Vagina (tissue), 2 donors: ENCODE measurements around the gene STAB2. TPM values are rescaled to one million over a fixed set of nuclear protein-coding genes. Genes with fewer than 3 reads are reported as not detected.

Experiments used
- DNase-seq, 2 donors: peaks; one replicate each; pipeline ENCODE4 v3.0.0-alpha.2; 2017; ENCODE audit errors: extremely low spot score in 2 of 2
- H3K27ac ChIP-seq: fragments of 200-600 bp; sonication (generic); one replicate; pipeline ENCODE4 v1.5.1; 2019
- H3K27me3 ChIP-seq: fragments of 200-600 bp; sonication (generic); one replicate; pipeline ENCODE4 v1.5.1; 2019
- H3K36me3 ChIP-seq, 2 donors: fragments of 200-600 bp; sonication (generic); one replicate each; pipeline ENCODE4 v1.5.1; 2017 to 2019
- H3K4me1 ChIP-seq: fragments of 200-600 bp; sonication (generic); one replicate; pipeline ENCODE4 v1.5.1; 2019
- H3K4me3 ChIP-seq, 2 donors: fragments of 200-600 bp; sonication (generic); 1 replicate in 1 of 2; 2 replicates in 1 of 2; pipeline ENCODE4 v1.5.1; 2016 to 2019
- H3K9me3 ChIP-seq: fragments of 200-600 bp; sonication (generic); one replicate; pipeline ENCODE4 v1.5.1; 2019
- CTCF ChIP-seq, 3 experiments: fragments of 450-650 bp in 2 of 3; fragments of 200-600 bp in 1 of 3; sonication (generic) in 1 of 3; IDR thresholded peaks; one replicate each; pipeline ENCODE4 v1.5.1; 2017 to 2019; ENCODE audit warnings: antibody characterized with exemption in 3 of 3, mild to moderate bottlenecking in 2 of 3, moderate library complexity in 2 of 3
- POLR2A ChIP-seq, 2 donors: fragments of 450-650 bp; IDR thresholded peaks; one replicate each; pipeline ENCODE4 v1.6.1; 2017; ENCODE audit warnings: antibody characterized with exemption in 2 of 2, mild to moderate bottlenecking in 2 of 2, moderate library complexity in 2 of 2
- POLR2AphosphoS5 ChIP-seq, 2 donors: sonication (generic); formaldehyde crosslinking; IDR thresholded peaks; one replicate each; pipeline ENCODE4 v1.9.0; 2017; ENCODE audit warnings: antibody characterized with exemption in 2 of 2, mild to moderate bottlenecking in 2 of 2, low read depth in 1 of 2; ENCODE audit not compliant: insufficient read depth in 1 of 2
- intact Hi-C: fragments of 100-400 bp; cut with DNase I; formaldehyde crosslinking; loops from one replicate; pipeline ENCODE4 v1.15.1; 2023
- total RNA-seq: library from RNA; depleted of rRNA; stranded (reverse); fragments of >200 nt; gene quantifications from one replicate; pipeline ENCODE4 v1.2.3, GENCODE V29; 2016

STAB2 gene
- total RNA-seq, 1 donor from 2014 or later, result 0.25 TPM

GRCh38 chr12:103765322-103765721 lies 178.2 kb downstream of the STAB2 start:
- Histone ChIP-seq H3K27me3 (no peaks in the 10 kb centered on the region), H3K36me3 (peaks cover 0 to 21% of the 10 kb centered on the region in 2 donors), H3K27ac (no peak overlapping the region), H3K4me1 (no peaks in the 10 kb centered on the region), H3K4me3 (no peak overlapping the region), H3K9me3 (no peaks in the 10 kb centered on the region)
- intact Hi-C loops, result no loop called here
- no peak for TF ChIP-seq CTCF (IDR thresholded peaks at IDR 0.05)
- DNase-seq, result no peak

- no peak overlapping the region for H3K4me3 ChIP-seq
- H3K4me1 ChIP-seq, result no peaks in the 10 kb centered on the region
- intact Hi-C loops, result no loop called here
- no peak for DNase-seq
- H3K27me3 ChIP-seq, result no peaks in the 10 kb centered on the region
- no peak for TF ChIP-seq CTCF (IDR thresholded peaks at IDR 0.05)
- no peak for TF ChIP-seq POLR2AphosphoS5 (IDR thresholded peaks at IDR 0.05; ENCODE audit: insufficient read depth in 1 of 2, low read depth in 1 of 2)
- TF ChIP-seq POLR2A (IDR thresholded peaks at IDR 0.05), result no peak
- H3K36me3 ChIP-seq, result peaks cover 0 to 25% of the 10 kb centered on the region in 2 donors
- H3K9me3 ChIP-seq, result no peaks in the 10 kb centered on the region
- H3K27ac ChIP-seq, result no peak overlapping the region
These were observed 179.0 kb downstream of the STAB2 start for GRCh38 chr12:103766028-103766427.

GRCh38 chr12:103768467-103769123 lies 181.5 kb downstream of the STAB2 start:
- H3K4me1 ChIP-seq, result no peaks in the 10 kb centered on the region
- intact Hi-C loops, result no loop called here
- no peaks in the 10 kb centered on the region for H3K9me3 ChIP-seq
- DNase-seq, result no peak
- no peak overlapping the region for H3K27ac ChIP-seq
- H3K36me3 ChIP-seq, result peaks cover 0 to 22% of the 10 kb centered on the region in 2 donors
- no peak overlapping the region for H3K4me3 ChIP-seq
- H3K27me3 ChIP-seq, result no peaks in the 10 kb centered on the region
- no peak for TF ChIP-seq CTCF (IDR thresholded peaks at IDR 0.05)
- TF ChIP-seq POLR2A (IDR thresholded peaks at IDR 0.05), result no peak
- no peak for TF ChIP-seq POLR2AphosphoS5 (IDR thresholded peaks at IDR 0.05; ENCODE audit: insufficient read depth in 1 of 2, low read depth in 1 of 2)

GRCh38 chr12:103769240-103769945 lies 182.3 kb downstream of the STAB2 start:
- H3K9me3 ChIP-seq, result no peaks in the 10 kb centered on the region
- no peak overlapping the region for H3K27ac ChIP-seq
- intact Hi-C loops, result no loop called here
- TF ChIP-seq POLR2A (IDR thresholded peaks at IDR 0.05) (no peak), POLR2AphosphoS5 (IDR thresholded peaks at IDR 0.05; ENCODE audit: insufficient read depth in 1 of 2, low read depth in 1 of 2) (no peak), CTCF (IDR thresholded peaks at IDR 0.05) (no peak)
- H3K36me3 ChIP-seq, result peaks cover 0 to 17% of the 10 kb centered on the region in 2 donors
- H3K4me1 ChIP-seq, result no peaks in the 10 kb centered on the region
- no peaks in the 10 kb centered on the region for H3K27me3 ChIP-seq
- no peak for DNase-seq
- no peak overlapping the region for H3K4me3 ChIP-seq

GRCh38 chr12:103771466-103771865 lies 184.4 kb downstream of the STAB2 start:
- Histone ChIP-seq H3K4me1 (no peaks in the 10 kb centered on the region), H3K4me3 (no peak overlapping the region), H3K27ac (no peak overlapping the region), H3K27me3 (no peaks in the 10 kb centered on the region), H3K36me3 (peaks cover 0 to 13% of the 10 kb centered on the region in 2 donors), H3K9me3 (no peaks in the 10 kb centered on the region)
- TF ChIP-seq CTCF (IDR thresholded peaks at IDR 0.05) (peak in 2 of 3 experiments; percentile 17 to 45), POLR2AphosphoS5 (IDR thresholded peaks at IDR 0.05; ENCODE audit: insufficient read depth in 1 of 2, low read depth in 1 of 2) (no peak), POLR2A (IDR thresholded peaks at IDR 0.05) (no peak)
- no peak for DNase-seq
- intact Hi-C loops, result no loop called here
